ENCODE results near the gene FAM53B. TPM values are rescaled to one million over a fixed set of nuclear protein-coding genes. Genes with fewer than 3 reads are reported as not detected.
A peak's percentile ranks its signal among the peaks of the same experiment; 100 is the strongest.
"Not testable (repeated sequence)": the region's sequence is repeated elsewhere in the genome, so short reads cannot be mapped to it uniquely, and the experiment has no call there.

The FAM53B gene, protein sequence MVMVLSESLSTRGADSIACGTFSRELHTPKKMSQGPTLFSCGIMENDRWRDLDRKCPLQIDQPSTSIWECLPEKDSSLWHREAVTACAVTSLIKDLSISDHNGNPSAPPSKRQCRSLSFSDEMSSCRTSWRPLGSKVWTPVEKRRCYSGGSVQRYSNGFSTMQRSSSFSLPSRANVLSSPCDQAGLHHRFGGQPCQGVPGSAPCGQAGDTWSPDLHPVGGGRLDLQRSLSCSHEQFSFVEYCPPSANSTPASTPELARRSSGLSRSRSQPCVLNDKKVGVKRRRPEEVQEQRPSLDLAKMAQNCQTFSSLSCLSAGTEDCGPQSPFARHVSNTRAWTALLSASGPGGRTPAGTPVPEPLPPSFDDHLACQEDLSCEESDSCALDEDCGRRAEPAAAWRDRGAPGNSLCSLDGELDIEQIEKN
- 27.1 TPM for total RNA-seq

DNA sequence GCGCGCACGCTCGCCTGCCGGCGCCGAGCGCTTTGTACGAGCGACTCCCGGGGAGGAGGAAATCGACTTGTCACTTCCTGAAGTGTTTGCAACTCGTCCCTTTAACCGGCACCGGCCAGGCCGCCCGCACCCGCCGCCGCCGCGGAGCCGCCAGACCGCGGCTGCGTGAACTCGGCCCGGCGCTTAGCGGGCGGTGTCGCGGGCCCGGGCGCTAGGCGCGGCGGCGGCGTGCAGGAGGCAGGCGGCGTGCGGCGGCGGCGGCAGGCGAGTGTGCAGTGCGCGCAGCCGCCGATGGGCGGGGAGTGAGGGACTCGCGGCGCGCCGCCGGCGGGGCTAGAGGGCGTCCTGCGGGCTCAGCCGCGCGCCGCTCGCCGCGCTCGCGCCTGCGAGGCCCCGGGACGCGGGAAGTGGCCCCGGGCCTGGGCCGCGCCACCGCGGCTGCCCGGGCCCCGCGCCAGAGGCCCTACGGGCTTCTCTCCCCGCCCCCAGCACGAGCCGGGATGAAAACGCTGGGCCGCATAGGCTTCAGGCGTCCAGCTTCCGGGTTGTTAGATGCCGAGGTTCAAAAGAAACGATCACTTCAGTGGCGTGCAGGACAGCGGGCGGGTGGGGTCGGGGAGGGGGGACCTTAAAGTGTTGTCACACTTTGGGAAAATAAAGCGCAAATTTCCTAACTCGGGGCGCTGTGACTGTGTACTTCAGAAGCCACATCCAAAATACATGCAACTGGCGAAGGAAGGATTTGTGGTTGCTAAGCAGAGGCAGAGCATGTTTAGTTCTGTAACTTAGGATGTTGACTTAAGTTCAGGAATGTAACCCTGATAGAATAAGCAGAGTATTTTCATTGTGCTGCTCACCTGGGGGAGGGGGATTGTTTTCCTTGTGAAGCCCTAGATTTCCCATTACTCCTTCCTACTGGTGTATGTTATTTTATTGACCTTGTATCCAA lies at the start of gene FAM53B:
TSS of gene FAM53B (minus strand) at position 277 of the 949 bp plus-strand sequence. CDS start 37,665 bp downstream, outside the sequence.
- peak; percentile 77 for DNase-seq (ENCODE audit: low spot score)

DNA sequence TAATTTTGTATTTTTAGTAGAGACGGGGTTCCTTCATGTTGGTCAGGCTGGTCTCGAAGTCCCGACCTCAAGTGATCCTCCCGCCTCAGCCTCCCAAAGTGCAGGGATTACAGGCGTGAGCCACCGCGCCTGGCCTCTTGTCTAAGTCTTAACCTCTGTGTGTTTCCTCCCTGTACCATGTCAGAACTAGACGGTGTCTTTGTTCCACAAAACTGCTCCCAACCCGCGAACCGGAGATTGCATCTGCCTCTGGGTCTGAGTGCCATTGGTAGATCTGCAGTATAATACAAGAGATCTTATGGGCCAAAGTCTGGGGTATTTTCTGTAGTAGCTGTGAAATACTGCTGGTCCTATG lies 48.8 kb upstream of the FAM53B start:
- DNase-seq (ENCODE audit: low spot score), result no peak

DNA sequence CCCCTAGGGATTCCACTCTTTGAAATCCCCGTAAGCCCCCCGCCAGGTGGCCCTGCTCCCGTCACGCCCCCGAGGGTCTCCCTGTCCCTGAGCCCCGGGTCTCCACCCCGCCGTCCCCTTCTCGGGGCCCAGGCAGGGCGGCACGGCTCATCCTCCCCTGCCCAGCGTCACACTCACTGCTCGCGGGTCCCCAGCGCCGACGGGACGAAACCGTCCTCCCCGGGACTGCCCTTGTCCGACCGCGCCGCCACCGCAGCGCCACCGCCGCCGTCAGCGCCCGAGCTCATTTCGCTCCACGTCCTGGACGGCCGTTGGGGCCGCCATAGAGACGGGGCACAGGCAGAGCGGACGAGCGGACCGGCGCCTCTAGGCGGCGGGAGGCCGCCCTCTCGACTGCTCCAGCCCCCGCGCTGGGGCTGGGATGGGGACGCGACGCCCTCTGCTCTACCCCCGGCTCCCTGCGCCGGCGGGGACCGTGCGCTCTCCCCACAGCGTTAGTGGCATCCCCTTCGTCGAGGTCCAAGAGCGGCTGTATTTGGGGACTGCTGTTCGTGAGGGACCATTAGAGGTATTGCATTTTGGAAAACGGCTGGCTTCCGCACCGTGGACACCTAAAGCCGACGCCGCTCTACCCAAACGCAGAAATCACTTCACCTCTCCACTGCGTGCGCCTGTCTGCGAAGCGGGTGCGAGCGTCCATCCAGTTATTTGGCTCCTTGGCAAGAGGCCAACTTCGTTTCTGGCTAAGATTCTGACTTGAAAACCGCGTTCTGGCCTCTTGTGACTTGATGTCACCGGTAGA lies 47.6 kb upstream of the FAM53B start, which contains the start of gene EEF1AKMT2:
TSS of gene EEF1AKMT2 (minus strand) at position 341 of the 802 bp plus-strand sequence. CDS start at position 287, 54 bp downstream.
- DNase-seq (ENCODE audit: low spot score), result peak; percentile 83

DNA sequence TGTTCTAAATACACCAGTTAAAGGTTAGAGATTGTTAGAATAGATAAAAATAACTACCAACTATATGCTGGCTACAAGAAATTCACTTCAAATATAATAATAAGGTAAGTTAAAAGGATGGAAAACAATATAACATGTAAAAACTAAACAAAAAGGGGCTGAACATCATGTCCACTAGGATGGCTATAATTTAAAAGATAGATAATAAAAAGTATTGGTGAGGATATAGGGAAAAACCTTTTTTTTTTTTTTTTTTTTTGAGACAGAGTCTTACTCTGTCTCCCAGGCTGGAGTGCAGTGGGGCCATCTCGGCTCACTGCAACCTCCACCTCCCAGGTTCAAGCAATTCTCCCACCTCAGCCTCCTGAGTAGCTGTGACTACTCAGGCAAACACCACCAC lies 38.7 kb upstream of the FAM53B start:
- DNase-seq (ENCODE audit: low spot score), result not testable (repeated sequence)

DNA sequence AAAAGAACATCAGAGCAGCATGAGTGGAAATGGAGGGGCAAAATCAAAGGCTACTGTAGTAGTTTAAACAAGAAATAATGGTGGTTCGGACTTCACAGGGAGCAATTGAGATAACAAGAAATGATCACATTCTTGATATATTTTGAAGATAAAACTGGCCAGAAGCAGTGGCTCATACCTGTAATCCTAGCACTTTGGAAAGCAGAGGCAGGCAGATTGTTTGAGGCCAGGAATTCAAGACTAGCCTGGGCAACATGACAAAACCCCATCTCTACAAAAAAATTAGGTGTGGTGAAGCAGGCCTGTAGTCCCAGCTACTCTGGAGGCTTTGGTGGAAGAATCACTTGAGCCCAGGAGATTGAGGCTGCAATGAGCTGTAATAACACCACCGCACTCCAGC lies 24.6 kb upstream of the FAM53B start:
- DNase-seq (ENCODE audit: low spot score), result no peak

DNA sequence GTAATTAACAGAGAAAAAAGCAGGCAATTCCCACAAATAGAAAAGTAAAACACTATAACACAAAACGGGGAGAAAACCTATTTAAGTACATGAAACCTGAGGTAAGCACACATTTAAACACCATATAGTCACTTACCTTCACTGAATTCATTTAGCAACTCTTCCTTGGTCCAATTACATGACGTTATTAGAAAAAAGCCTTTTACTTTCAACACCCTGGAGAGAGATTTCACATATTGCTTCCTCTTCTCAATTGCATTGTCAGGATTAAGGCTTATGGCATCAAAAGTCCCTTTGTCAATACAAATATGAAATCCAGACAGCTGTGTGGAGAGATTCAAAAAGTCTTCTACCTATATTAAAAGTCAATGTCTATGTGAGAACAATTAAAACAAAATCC lies 21.1 kb upstream of the FAM53B start:
- DNase-seq (ENCODE audit: low spot score), result no peak

DNA sequence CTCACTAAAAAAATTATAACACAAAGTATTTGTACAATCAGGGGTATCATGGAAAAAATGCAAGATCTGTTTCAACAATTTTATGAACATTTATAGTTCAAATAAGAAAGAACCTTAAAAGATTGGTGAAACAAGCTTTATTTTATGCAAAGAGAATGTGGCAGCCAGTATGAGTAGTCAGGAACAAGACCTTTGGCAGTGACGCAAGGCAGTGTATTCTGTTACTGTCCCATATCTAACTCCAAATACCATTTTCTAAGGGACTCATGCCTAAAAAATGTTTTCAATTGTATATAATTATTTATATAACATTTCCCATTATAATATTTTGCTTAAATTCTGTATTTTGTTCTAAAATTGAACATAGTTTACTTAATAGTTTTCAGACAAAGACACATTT lies 19.1 kb upstream of the FAM53B start:
- DNase-seq (ENCODE audit: low spot score), result no peak

DNA sequence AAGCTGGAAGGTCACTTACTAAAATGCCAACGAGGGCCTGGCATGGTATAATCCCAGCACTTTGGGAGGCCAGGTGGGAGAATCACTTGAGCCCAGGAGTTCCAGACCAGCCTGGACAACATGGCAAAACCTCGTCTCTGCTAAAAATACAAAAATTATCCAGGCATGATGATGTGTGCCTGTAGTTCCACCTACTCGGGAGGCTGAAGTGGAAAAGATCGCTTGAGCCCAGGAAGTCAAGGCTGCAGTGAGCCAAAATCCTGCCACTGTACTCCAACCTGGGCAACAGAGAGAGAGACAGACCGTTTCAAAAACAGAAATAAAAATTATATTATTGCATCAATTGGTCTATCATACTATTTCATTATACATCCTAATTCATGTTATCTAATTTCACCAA lies 18.1 kb upstream of the FAM53B start:
- DNase-seq (ENCODE audit: low spot score), result no peak

DNA sequence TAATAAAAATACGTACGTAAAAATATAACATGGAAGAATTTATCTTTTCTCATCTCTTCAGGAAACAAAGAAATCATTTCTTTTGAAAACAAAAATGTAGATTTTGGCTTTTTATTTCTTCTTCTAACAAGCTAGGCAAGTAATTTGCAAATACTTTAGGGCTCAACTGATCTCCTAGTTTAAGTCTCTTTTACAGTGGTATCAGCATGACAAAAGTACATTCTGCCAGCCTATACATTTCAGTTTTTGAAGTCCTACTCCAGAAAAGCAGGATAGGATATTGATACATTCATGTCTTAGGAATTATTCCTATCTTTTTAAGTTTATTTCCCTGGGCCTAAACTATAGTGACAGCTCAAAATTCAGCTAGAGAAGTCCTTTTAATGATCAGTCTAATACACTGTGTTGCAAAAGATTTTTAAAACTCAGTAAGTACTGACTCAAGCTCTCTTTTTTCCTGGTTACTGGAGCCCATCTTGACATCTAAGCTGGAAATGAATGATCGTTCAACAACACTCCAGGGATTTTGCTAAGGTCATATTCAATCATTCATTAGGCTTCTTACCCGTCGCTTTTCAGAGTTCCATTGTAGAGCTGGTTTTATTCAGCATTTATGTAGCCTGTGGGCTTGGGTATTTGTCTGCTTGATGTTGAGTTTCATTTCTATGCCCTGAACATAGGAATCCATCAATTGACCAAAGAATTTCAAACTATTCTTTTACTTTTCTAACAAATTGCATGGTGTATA lies 12.2 kb upstream of the FAM53B start:
- DNase-seq (ENCODE audit: low spot score), result no peak

DNA sequence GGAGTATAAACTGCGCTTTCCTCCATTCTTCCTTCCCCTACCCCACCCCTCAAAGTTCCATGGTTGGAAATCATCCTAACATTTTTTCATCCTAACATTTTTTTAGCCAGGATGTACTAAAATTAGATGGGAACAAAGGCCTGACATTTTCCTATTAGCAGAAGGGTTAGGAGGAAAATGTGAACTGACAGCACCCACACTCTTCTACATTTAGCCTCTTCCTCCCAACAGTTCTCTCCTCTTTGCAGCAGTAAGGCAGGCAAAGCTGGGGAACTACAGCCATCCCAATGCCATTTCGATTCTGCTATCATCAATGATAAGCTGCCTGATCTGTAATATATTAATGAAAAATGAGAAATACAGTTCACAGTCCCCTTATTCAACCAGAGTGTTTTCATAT lies 11.4 kb upstream of the FAM53B start:
- DNase-seq (ENCODE audit: low spot score), result no peak

DNA sequence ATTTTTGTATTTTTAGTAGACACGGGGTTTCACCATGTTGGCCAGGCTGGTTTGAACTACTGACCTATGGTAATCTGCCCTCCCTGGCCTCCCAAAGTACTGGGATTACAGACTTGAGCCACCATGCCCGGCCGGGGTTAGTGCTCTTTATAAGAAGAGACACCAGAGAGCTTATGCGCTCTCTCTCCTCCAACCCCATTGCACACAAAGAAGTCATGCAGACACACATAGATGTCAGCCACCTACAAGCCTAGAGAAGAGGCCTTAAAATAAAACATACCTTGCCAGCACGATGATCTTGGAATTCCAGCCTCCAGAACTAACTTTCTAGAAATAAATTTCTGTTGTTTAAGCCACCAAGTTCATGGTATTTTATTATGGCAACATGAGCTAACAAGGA lies 10.0 kb upstream of the FAM53B start:
- DNase-seq (ENCODE audit: low spot score), result no peak

DNA sequence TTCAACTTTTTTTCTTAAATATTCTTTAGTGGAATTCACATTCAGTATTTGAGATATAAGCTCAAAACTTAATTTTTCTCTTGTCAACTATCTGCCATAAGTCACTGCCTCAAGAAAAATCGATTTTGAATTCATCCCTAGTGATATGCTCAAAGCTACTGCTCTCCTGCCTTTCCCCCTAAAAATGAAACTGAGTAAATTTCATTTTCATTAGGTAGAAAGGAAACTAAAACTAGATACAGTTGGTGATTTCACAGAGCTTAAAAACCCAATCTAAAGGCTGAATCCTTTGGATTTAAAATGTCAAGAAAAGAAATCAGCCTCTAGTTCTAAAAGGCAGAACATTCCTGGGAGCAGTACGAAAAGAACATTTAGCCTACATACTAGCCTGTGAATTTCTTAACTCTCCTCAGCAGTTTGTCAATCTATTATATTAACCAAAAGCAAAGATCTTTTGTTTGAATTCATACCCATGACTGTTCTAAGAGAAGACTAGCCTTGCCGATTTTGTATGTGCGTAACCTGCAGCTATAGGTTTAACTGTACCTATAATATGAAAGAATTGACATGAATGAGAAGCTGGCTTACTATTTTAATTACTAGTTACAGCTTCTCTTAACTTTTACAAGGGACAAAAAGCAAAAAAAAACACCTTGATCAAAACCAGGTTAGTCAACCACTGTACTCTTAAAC lies 4.9 kb upstream of the FAM53B start:
- DNase-seq (ENCODE audit: low spot score), result no peak

DNA sequence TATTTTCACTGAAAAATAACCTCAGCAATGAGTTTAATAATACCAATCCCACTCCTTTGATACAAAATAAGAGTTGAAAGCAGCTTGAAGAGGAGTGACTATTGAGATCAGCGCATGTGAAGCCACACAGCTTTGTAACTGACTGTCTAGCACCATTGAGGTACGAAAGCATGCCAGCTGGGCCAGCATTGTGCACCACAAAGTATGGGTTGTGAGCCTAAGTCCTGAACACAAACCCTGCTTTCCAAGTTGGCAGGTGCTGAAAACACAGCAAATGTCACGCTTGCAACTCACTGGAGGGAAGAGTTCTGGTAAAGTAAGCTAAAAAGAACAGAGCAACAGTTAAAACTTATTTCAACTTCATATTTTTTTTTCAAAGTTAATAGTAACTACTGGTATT lies 4.0 kb upstream of the FAM53B start:
- no peak for DNase-seq (ENCODE audit: low spot score)

DNA sequence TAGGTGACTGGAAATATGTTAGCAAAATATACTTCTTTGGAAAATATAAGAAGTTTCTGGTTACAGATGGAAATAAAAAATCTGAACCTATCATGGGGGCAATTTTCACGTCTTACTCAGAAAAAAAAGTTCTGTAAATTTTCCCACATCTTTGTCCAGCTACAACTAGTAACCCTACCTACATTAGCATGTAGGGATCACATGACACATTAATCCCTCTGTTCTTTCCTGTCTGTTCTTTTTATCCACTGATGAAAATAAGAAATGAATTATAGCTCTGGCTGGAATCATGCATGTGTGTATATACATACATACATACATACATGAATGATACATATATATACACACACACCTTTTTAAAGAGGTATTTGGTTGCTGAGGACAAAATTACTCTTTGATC lies 3.6 kb upstream of the FAM53B start:
- no peak for DNase-seq (ENCODE audit: low spot score)

DNA sequence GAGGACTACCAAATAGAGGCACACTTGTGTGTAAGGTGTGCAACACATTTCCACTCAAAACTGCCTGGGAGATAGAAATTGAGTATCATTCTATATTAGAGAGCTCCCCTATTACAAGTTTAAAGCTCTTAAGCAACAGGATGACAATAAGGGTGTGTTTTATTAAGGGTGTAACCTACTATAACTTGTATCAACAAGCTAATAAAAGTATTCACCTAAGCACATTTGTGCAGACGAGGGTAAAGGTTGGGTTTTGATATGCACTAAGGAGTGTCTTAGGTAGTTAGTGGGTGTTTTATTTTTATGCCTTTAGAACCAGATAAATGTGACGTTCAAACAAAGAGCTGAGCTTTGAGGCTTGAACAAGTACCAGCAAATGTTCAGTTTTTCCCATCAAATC lies 2.8 kb upstream of the FAM53B start:
- DNase-seq (ENCODE audit: low spot score), result no peak

DNA sequence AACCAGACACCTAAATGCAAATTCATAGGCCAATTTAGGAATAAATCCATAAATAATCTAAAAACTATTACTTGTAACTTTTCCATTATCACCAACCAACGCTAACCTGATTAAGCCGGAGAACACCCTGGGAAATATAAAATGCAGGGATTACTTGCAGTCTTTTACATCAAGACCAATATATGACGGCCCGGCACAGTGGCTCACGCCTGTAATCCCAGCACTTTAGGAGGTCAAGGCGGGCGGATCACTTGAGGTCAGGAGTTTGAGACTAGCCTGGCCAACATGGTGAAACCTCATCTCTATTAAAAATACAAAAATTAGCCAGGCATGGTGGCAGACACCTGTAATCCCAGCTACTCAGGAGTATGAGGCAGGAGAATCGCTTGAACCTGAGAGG lies 2.3 kb upstream of the FAM53B start:
- not testable (repeated sequence) for DNase-seq (ENCODE audit: low spot score)

DNA sequence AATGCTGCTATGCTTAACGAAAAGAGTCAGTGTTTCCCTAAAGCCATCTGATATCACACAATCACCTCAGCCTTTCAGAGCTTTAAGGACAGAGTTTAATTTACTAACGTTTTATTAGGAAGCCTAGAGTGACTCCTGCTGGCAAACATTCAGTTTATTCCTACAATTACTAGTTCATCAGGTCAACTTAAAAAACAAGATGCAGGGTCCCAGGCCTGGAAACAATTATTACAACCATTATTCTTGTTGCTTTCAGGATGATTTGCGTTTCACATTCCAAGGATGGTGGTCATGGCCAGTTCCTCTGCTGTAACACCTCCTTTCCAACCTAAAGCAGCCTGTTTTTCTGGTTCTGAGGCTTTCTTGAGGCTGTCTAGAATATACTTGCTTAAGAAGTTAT lies 1.5 kb upstream of the FAM53B start:
- DNase-seq (ENCODE audit: low spot score), result no peak

DNA sequence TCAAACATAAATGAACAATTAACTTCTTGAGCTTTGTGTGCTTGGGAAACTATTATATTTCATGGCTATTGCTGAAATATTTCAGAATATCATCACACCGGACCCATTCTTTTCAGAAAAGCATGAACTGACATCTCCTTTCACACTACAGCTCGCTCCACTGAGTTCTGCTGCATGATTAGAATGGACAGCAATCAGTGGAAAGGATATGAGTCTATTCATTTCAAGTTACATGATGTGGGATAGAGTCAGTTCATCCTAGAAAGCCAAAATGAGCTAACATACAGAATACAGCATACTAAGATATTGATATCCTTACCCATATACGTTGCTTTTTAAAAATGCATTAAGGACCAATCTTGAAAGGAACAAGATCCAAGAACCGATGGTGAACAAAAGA lies 1.1 kb upstream of the FAM53B start:
- DNase-seq (ENCODE audit: low spot score), result no peak

DNA sequence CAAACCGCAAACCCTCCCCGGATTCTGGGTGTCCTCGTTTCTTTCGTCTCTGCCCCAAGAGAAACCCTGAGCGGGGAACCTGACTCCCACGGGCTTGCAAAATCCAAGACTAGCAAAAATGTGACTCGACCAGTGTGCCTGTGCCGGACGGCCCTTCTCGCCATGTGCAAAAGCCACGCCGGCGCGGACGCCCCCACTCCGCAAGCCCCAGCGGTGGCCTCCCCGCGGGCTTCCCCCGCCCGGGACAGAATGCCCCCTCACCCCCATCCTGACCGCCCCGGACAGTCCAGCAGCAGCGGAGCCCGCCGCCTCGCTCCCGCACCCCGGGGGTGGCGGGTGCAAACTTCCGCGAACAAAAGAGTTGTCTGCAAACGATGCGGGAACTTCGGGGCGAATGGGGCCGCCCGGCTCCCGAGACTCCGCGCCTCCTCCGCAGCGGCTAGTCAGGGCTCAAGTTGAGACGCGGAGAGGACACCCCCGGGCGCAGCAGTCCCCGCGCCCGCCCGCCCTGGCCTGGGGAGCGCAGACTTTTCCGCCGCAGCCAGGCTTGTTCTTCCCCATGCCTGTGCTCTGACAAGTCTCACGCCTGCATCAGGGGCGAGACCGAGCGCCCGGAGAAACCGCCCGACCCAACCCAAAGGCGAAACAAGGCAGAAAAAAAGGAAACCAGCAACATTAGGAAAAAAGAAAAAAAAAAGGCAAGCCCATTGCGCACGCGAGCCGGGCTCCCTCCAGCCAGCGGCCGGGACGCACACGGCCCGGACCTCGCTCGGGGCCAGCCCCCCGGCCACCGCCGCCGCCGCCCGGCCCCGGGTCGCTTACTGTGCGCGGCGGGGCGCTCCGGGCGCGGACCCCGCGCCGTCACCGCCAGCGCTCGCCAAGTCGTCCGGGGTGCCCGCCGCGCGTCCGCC lies 732 bp downstream of the FAM53B start:
- no peak for DNase-seq (ENCODE audit: low spot score)
